Measurements from ENCODE around the gene CAMK2B. TPM values are rescaled to one million over a fixed set of nuclear protein-coding genes. Genes with fewer than 3 reads are reported as not detected.
"Not testable (repeated sequence)": the region's sequence is repeated elsewhere in the genome, so short reads cannot be mapped to it uniquely, and the experiment has no call there.

Gene CAMK2B
- total RNA-seq, 1 donor from 2014 or later: 0.30 TPM

DNA sequence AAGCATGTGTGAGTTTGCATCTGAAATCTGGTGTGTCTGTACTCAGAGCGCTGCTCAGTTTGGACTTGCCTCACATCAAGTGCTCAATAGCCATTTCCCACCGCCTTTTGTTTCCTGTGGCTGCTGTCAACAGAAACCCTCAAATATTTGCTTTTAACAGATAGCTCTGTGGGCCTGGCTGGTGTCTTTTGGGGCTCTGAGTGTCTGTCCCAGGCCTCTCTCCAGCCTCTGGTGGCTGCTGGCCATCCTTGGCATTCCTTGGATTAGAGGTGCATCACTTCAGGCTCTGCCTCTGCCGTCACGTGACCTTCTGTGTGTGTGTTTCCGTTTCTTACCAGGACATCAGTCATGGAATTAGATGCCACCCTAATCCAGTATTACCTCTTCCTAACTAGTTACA, 115.3 kb downstream of the CAMK2B start:
- Histone ChIP-seq H3K9me3 (no peaks in the 10 kb centered on the region), H3K27me3 (ENCODE audit: low read depth) (no peaks in the 10 kb centered on the region), H3K36me3 (peaks cover 91% of the 10 kb centered on the region), H3K4me3 (no peak overlapping the region), H3K4me1 (no peaks in the 10 kb centered on the region), H3K27ac (no peak overlapping the region)
- TF ChIP-seq CTCF (IDR thresholded peaks at IDR 0.05): no peak
- ATAC-seq (no peak), DNase-seq (no peak)
- intact Hi-C loops (cut with DNase I): no loop called here

DNA sequence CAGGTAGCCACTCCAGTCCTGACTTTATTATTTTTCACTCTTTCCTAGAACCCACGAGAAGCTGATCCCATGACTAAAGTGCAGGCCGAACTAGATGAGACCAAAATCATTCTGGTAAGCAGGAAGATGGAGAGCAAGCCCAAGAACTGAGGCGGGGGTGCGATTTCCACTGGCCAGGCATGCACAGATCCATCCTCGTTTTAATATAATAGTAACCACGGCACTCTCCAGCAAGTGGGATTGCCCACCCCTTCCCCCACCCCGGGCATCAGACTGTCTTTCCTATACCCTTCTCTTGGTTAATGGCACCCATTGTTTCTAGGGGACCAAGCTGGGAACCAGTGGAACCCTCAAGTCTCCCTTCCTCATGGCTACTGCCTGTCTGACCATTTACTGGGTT, 117.3 kb downstream of the CAMK2B start:
- H3K27me3 ChIP-seq (ENCODE audit: low read depth): no peaks in the 10 kb centered on the region
- TF ChIP-seq CTCF (IDR thresholded peaks at IDR 0.05): no peak
- H3K9me3 ChIP-seq: no peaks in the 10 kb centered on the region
- H3K36me3 ChIP-seq: peaks cover 90% of the 10 kb centered on the region
- H3K4me1 ChIP-seq: no peaks in the 10 kb centered on the region
- DNase-seq (no peak), ATAC-seq (no peak)
- H3K27ac ChIP-seq: no peak overlapping the region
- no peak overlapping the region for H3K4me3 ChIP-seq
- intact Hi-C loops (cut with DNase I): no loop called here

DNA sequence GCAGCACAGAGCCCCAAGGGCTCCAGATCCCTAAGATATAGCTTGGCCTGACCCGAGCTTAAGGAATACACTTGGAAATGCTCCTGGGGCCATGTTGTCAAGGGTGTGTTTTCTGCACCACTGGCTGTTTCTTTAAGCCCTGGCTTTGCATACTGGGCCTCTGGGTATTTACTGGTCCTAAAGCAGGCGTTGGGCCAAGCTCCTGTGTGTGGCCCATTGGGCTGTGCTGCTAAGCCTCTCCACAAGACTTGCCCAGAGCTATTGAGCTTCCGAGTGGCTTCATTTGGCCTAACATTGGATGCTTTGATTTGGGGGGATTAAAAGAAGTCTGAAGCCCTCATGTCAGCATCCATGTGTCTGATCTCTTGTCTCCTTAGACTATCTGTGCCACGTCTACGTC, 119.4 kb downstream of the CAMK2B start:
- Histone ChIP-seq H3K9me3 (no peaks in the 10 kb centered on the region), H3K36me3 (peaks cover 69% of the 10 kb centered on the region), H3K4me1 (peaks cover 12% of the 10 kb centered on the region), H3K4me3 (no peak overlapping the region), H3K27ac (no peak overlapping the region), H3K27me3 (ENCODE audit: low read depth) (no peaks in the 10 kb centered on the region)
- no peak for ATAC-seq
- TF ChIP-seq CTCF (IDR thresholded peaks at IDR 0.05): no peak
- DNase-seq: no peak
- intact Hi-C loops (cut with DNase I): no loop called here

GRCh38 chr7:44201813-44202212, 123.6 kb downstream of the CAMK2B start:
- ATAC-seq (no peak), DNase-seq (no peak)
- peaks cover 12% of the 10 kb centered on the region for H3K4me1 ChIP-seq
- H3K27ac ChIP-seq: no peak overlapping the region
- no peak for TF ChIP-seq CTCF (IDR thresholded peaks at IDR 0.05)
- intact Hi-C loops (cut with DNase I): no loop called here
- peaks cover 8% of the 10 kb centered on the region for H3K27me3 ChIP-seq (ENCODE audit: low read depth)
- H3K9me3 ChIP-seq: no peaks in the 10 kb centered on the region
- peak overlapping the region; percentile 73 for H3K4me3 ChIP-seq
- peaks cover 27% of the 10 kb centered on the region for H3K36me3 ChIP-seq

DNA sequence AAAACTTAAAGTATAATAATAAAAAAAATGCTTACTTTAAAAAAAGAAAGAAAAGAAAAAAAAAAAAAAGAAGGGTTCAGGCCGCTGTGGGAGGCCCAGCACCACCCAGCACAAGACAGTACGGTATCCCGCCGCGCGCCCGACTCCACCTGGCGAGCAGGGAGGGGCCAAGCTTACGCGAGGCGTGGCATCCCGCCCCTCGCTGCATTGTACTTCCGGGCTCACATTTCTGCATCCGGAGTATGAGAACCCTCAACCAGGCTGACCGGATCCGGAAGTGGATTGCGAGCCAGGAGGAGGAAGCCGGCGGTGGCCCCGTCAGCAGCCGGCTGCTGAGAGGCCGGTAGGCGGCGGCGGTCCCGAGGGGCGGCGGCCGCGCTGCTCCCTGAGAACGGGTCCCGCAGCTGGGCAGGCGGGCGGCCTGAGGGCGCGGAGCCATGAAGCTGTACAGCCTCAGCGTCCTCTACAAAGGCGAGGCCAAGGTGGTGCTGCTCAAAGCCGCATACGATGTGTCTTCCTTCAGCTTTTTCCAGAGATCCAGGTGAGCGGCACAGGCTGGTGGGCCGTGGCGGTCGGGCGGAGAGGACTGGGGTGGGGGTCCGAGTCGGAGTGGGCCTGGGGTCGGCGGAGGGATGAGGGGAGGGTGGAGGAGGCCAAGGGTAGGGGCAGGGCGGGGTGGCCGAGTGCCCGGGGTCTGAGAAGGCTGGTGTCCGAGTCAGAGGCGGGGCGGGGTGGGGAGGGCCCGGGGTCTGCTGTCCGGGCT, 124.5 kb downstream of the CAMK2B start, which contains the start of gene YKT6:
Gene YKT6 (plus strand): TSS at position 280 of the 763 bp plus-strand sequence. CDS start 158 bp downstream, at position 438.
- Histone ChIP-seq H3K4me3 (peak within 1 kb of the TSS; percentile 73), H3K4me1 (peaks cover 12% of the 10 kb centered on the region), H3K36me3 (peaks cover 18% of the 10 kb centered on the region), H3K9me3 (no peaks in the 10 kb centered on the region), H3K27ac (peak within 1 kb of the TSS; percentile 74), H3K27me3 (ENCODE audit: low read depth) (peaks cover 8% of the 10 kb centered on the region)
- peak; percentile 57 for TF ChIP-seq CTCF (IDR thresholded peaks at IDR 0.05)
- ATAC-seq (peak; percentile 100), DNase-seq (peak; percentile 96)
- intact Hi-C loops (cut with DNase I): no loop called here

DNA sequence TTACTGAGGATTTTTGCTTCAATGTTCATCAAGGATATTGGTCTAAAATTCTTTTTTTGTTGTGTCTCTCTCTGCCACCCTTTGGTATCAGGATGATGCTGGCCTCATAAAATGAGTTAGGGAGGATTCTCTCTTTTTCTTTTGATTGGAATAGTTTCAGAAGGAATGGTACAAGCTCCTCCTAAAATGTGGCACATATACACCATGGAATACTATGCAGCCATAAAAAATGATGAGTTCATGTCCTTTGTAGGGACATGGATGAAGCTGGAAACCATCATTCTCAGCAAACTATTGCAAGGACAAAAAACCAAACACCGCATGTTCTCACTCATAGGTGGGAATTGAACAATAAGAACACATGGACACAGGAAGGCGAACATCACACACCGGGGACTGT, 125.2 kb downstream of the CAMK2B start:
- DNase-seq; H3K9me3 ChIP-seq; H3K27ac ChIP-seq; H3K27me3 ChIP-seq (ENCODE audit: low read depth); intact Hi-C loops (cut with DNase I); ATAC-seq: not testable (repeated sequence)
- H3K36me3 ChIP-seq: peaks cover 10% of the 10 kb centered on the region
- peak overlapping the region; percentile 73 for H3K4me3 ChIP-seq
- H3K4me1 ChIP-seq: peaks cover 12% of the 10 kb centered on the region
